PFSK-1 (cell line): ENCODE results near the gene STAG1.

Experiments
- FOXP2 ChIP-seq: optimal IDR thresholded peaks from 2 replicates; pipeline ENCODE3; 2011; ENCODE audit warnings: borderline replicate concordance, control low read depth, inconsistent platforms; ENCODE audit not compliant: insufficient read depth; ENCODE audit errors: extremely low read length, extremely low read depth
- POLR2AphosphoS5 ChIP-seq: IDR thresholded peaks from 2 replicates; pipeline ENCODE4 v1.6.1; 2012; ENCODE audit warnings: low read depth, mild to moderate bottlenecking, control low read depth, low read length, moderate library complexity
- SIN3A ChIP-seq: IDR thresholded peaks from 2 replicates; pipeline ENCODE4 v1.6.1; 2012; ENCODE audit warnings: mild to moderate bottlenecking, low read length, moderate library complexity, borderline replicate concordance; ENCODE audit not compliant: insufficient read depth
- TAF1 ChIP-seq: IDR thresholded peaks from 2 replicates; pipeline ENCODE4 v1.6.1; 2012; ENCODE audit warnings: low read length, control low read depth, borderline replicate concordance; ENCODE audit not compliant: insufficient read depth
- TF ChIP-seq, protein P1 (sequence below), 2 experiments: IDR thresholded peaks; 2 replicates each; pipeline versions ENCODE4 v1.6.1 to v1.8.0; 2011 to 2012; ENCODE audit warnings: low read depth in 2 of 2, low read length in 2 of 2, control low read depth in 1 of 2, inconsistent platforms in 1 of 2, mild to moderate bottlenecking in 1 of 2, moderate library complexity in 1 of 2; ENCODE audit not compliant: insufficient read depth in 1 of 2

The STAG1 gene

GRCh38 chr3:136576279-136577009 lies 175.7 kb downstream of the STAG1 start:
- TF ChIP-seq, protein P1, sequence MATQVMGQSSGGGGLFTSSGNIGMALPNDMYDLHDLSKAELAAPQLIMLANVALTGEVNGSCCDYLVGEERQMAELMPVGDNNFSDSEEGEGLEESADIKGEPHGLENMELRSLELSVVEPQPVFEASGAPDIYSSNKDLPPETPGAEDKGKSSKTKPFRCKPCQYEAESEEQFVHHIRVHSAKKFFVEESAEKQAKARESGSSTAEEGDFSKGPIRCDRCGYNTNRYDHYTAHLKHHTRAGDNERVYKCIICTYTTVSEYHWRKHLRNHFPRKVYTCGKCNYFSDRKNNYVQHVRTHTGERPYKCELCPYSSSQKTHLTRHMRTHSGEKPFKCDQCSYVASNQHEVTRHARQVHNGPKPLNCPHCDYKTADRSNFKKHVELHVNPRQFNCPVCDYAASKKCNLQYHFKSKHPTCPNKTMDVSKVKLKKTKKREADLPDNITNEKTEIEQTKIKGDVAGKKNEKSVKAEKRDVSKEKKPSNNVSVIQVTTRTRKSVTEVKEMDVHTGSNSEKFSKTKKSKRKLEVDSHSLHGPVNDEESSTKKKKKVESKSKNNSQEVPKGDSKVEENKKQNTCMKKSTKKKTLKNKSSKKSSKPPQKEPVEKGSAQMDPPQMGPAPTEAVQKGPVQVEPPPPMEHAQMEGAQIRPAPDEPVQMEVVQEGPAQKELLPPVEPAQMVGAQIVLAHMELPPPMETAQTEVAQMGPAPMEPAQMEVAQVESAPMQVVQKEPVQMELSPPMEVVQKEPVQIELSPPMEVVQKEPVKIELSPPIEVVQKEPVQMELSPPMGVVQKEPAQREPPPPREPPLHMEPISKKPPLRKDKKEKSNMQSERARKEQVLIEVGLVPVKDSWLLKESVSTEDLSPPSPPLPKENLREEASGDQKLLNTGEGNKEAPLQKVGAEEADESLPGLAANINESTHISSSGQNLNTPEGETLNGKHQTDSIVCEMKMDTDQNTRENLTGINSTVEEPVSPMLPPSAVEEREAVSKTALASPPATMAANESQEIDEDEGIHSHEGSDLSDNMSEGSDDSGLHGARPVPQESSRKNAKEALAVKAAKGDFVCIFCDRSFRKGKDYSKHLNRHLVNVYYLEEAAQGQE (IDR thresholded peaks at IDR 0.05; ENCODE audit: insufficient read depth in 1 of 2, low read depth in 2 of 2, low read length in 2 of 2), result no peak
- TF ChIP-seq TAF1, result no peak
- TF ChIP-seq POLR2AphosphoS5, result no peak
- TF ChIP-seq SIN3A, result no peak
- no peak for TF ChIP-seq FOXP2

DNA sequence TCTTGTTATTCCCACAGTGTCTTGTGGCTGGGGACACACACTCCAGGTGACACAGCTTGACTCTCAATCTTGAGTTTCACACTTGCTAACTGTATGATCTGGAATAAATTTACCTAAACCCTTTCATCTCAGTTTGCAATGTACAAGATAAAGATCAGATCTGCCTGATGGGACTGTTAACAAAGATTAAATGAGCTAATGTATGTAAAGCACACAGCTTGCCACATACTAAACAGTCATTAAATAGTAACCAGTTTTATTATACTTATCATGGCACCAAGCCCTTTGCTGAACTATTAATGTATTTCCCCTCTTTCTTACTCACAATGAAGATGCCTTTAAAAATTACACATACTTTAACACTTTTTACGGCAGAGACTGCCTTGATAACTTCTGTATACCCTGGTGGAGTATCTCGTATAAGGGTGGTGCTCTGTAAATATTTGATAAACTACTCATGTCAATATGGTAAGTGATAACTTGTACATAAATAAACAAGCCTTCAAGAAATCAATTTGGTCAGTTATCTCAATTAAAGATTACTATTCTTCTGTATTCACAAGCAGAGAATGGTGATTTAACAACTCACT lies 184.5 kb downstream of the STAG1 start:
- TF ChIP-seq, protein P1 (IDR thresholded peaks at IDR 0.05; ENCODE audit: insufficient read depth in 1 of 2, low read depth in 2 of 2, low read length in 2 of 2), result no peak
- TF ChIP-seq POLR2AphosphoS5 (no peak), FOXP2 (no peak), SIN3A (no peak), TAF1 (no peak)

GRCh38 chr3:136562026-136562425 lies 190.2 kb downstream of the STAG1 start:
- TF ChIP-seq SIN3A (no peak), POLR2AphosphoS5 (no peak), TAF1 (no peak), FOXP2 (no peak)
- TF ChIP-seq, protein P1 (IDR thresholded peaks at IDR 0.05; ENCODE audit: insufficient read depth in 1 of 2, low read depth in 2 of 2, low read length in 2 of 2), result no peak

- TF ChIP-seq FOXP2 (no peak), TAF1 (no peak), SIN3A (no peak), POLR2AphosphoS5 (no peak)
- TF ChIP-seq, protein P1 (IDR thresholded peaks at IDR 0.05; ENCODE audit: insufficient read depth in 1 of 2, low read depth in 2 of 2, low read length in 2 of 2), result no peak
Measured at GRCh38 chr3:136559896-136560295, 192.3 kb downstream of the STAG1 start.

DNA sequence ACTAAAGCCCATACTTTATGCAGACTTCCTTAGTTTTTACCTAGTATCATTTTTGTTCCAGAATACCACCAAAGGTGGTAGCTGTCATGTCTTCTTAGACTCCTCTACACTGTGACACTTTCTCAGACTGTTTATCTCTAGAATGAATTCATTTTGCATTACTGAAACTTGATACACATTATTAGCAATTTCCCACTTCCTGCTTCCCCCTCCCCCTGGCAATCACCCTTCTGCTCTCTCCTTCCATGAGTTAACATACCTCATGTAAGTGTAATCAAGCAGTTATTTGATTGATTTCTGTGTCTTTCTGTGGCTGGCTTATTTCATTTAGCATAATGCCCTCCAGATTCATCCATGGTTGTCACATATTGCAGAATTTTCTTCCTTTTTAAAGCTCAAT lies 204.9 kb downstream of the STAG1 start:
- TF ChIP-seq POLR2AphosphoS5 (no peak), TAF1 (no peak), SIN3A (no peak), FOXP2 (no peak)
- TF ChIP-seq, protein P1 (IDR thresholded peaks at IDR 0.05; ENCODE audit: insufficient read depth in 1 of 2, low read depth in 2 of 2, low read length in 2 of 2), result no peak
